HEK293 (cell line): ENCODE measurements around the gene WASL.

Experiments used
- CTCF ChIA-PET: fragments of 350-600 bp; formaldehyde crosslinking; extraction: SDS; loops from one replicate; lab custom pipeline; 2021; ENCODE audit warnings: antibody characterized with exemption; lab: Yijun Ruan, JAX
- POLR2A ChIA-PET: fragments of 300-600 bp; formaldehyde crosslinking; extraction: SDS; loops from one replicate; lab custom pipeline; 2020; ENCODE audit warnings: antibody characterized with exemption, inconsistent platforms; lab: Yijun Ruan, JAX
- H3K27ac ChIP-seq: fragments of 200-500 bp; sonication (Bioruptor generic); 2 replicates; pipeline ENCODE4 v1.5.1; 2014; ENCODE audit warnings: low read depth, low read length, control low read depth, inconsistent platforms; ENCODE audit errors: extremely low read depth
- H3K36me3 ChIP-seq, 2 experiments: fragments of 200-500 bp in 1 of 2; sonication (Bioruptor generic) in 1 of 2; 1 replicate in 1 of 2; 2 replicates in 1 of 2; pipeline ENCODE4 v1.5.1; 2014 to 2017; ENCODE audit warnings: inconsistent platforms in 2 of 2, low read length in 2 of 2; ENCODE audit not compliant: control insufficient read depth in 2 of 2, insufficient read depth in 1 of 2
- H3K4me1 ChIP-seq: fragments of 200-500 bp; sonication (Bioruptor generic); 2 replicates; pipeline ENCODE4 v1.5.1; 2014; ENCODE audit warnings: mild to moderate bottlenecking, low read length, inconsistent platforms; ENCODE audit not compliant: control insufficient read depth, insufficient read depth
- H3K4me3 ChIP-seq: 2 replicates; pipeline ENCODE4 v1.5.1; 2011; ENCODE audit warnings: low read depth, mild to moderate bottlenecking, control low read depth, low read length, moderate library complexity
- H3K9me3 ChIP-seq: fragments of 200-500 bp; sonication (Bioruptor generic); 2 replicates; pipeline ENCODE4 v1.5.1; 2014; ENCODE audit warnings: low read depth, low read length, inconsistent platforms; ENCODE audit not compliant: control insufficient read depth, insufficient read depth
- BCL11A ChIP-seq: fragments of 450-650 bp; formaldehyde crosslinking; IDR thresholded peaks from 2 replicates; pipeline ENCODE4 v1.5.1; 2016; ENCODE audit warnings: low read depth, missing biosample characterization, missing genetic modification characterization
- GFI1B ChIP-seq: fragments of 450-650 bp; formaldehyde crosslinking; IDR thresholded peaks from 2 replicates; pipeline ENCODE4 v1.5.1; 2016; ENCODE audit warnings: missing biosample characterization, missing genetic modification characterization
- KLF9 ChIP-seq: fragments of 450-650 bp; formaldehyde crosslinking; IDR thresholded peaks from 2 replicates; pipeline ENCODE4 v1.5.1; 2016; ENCODE audit warnings: missing biosample characterization, missing genetic modification characterization, low read depth
- MYNN ChIP-seq: fragments of 450-650 bp; formaldehyde crosslinking; IDR thresholded peaks from 2 replicates; pipeline ENCODE4 v1.5.1; 2016; ENCODE audit warnings: missing biosample characterization, missing genetic modification characterization, borderline replicate concordance
- MZF1 ChIP-seq: fragments of 450-650 bp; formaldehyde crosslinking; IDR thresholded peaks from 2 replicates; pipeline ENCODE4 v1.5.1; 2017; ENCODE audit warnings: missing biosample characterization, missing genetic modification characterization, borderline replicate concordance
- OVOL3 ChIP-seq: fragments of 450-650 bp; formaldehyde crosslinking; IDR thresholded peaks from 2 replicates; pipeline ENCODE4 v1.5.1; 2016; ENCODE audit warnings: missing biosample characterization, missing genetic modification characterization
- PBX3 ChIP-seq: sonication (generic); formaldehyde crosslinking; IDR thresholded peaks from 2 replicates; pipeline ENCODE4 v1.8.1; 2022; ENCODE audit warnings: mild to moderate bottlenecking, moderate library complexity, missing genetic modification reagents
- SALL2 ChIP-seq: fragments of 450-650 bp; formaldehyde crosslinking; IDR thresholded peaks from 2 replicates; pipeline ENCODE4 v1.5.0; 2017; ENCODE audit warnings: missing biosample characterization, mild to moderate bottlenecking, missing genetic modification characterization, borderline replicate concordance
- YY2 ChIP-seq: fragments of 450-650 bp; formaldehyde crosslinking; IDR thresholded peaks from 2 replicates; pipeline ENCODE4 v1.5.1; 2016; ENCODE audit warnings: missing biosample characterization, missing genetic modification characterization
- ZBTB7A ChIP-seq: fragments of 450-650 bp; formaldehyde crosslinking; IDR thresholded peaks from 2 replicates; pipeline ENCODE4 v1.5.1; 2016; ENCODE audit warnings: low read depth, missing biosample characterization, missing genetic modification characterization
- ZFP41 ChIP-seq: fragments of 450-650 bp; formaldehyde crosslinking; IDR thresholded peaks from 2 replicates; pipeline ENCODE4 v1.5.1; 2016; ENCODE audit warnings: missing biosample characterization, missing genetic modification characterization, borderline replicate concordance
- ZNF114 ChIP-seq: fragments of 450-650 bp; formaldehyde crosslinking; IDR thresholded peaks from 2 replicates; pipeline ENCODE4 v1.5.0; 2017; ENCODE audit warnings: missing biosample characterization, missing genetic modification characterization
- ZNF311 ChIP-seq: fragments of 450-650 bp; formaldehyde crosslinking; IDR thresholded peaks from 2 replicates; pipeline ENCODE4 v1.5.1; 2017; ENCODE audit warnings: missing biosample characterization, missing genetic modification characterization, borderline replicate concordance
- ZNF324 ChIP-seq: fragments of 450-650 bp; formaldehyde crosslinking; IDR thresholded peaks from 2 replicates; pipeline ENCODE4 v1.5.1; 2016; ENCODE audit warnings: missing biosample characterization, missing genetic modification characterization
- ZNF354C ChIP-seq: fragments of 450-650 bp; formaldehyde crosslinking; IDR thresholded peaks from 2 replicates; pipeline ENCODE4 v1.5.1; 2016; ENCODE audit warnings: missing biosample characterization, missing genetic modification characterization, low read depth, borderline replicate concordance
- ZNF473 ChIP-seq: fragments of 450-650 bp; formaldehyde crosslinking; IDR thresholded peaks from 2 replicates; pipeline ENCODE4 v1.5.1; 2017; ENCODE audit warnings: missing biosample characterization, missing genetic modification characterization
- ZNF488 ChIP-seq: fragments of 450-650 bp; formaldehyde crosslinking; IDR thresholded peaks from 2 replicates; pipeline ENCODE4 v1.5.1; 2016; ENCODE audit warnings: missing biosample characterization, missing genetic modification characterization
- ZNF521 ChIP-seq: fragments of 450-650 bp; formaldehyde crosslinking; IDR thresholded peaks from 2 replicates; pipeline ENCODE4 v1.5.1; 2017; ENCODE audit warnings: missing biosample characterization, mild to moderate bottlenecking, missing genetic modification characterization
- ZNF600 ChIP-seq: fragments of 450-650 bp; formaldehyde crosslinking; IDR thresholded peaks from 2 replicates; pipeline ENCODE4 v1.5.1; 2016; ENCODE audit warnings: missing biosample characterization, missing genetic modification characterization
- ZNF626 ChIP-seq: fragments of 450-650 bp; sonication (Bioruptor Pico); formaldehyde crosslinking; IDR thresholded peaks from 2 replicates; pipeline ENCODE4 v1.5.1; 2018; ENCODE audit warnings: missing biosample characterization, missing genetic modification characterization, inconsistent platforms
- ZNF664 ChIP-seq: fragments of 450-650 bp; formaldehyde crosslinking; IDR thresholded peaks from 2 replicates; pipeline ENCODE4 v1.5.1; 2016; ENCODE audit warnings: missing biosample characterization, missing genetic modification characterization
- ZNF830 ChIP-seq: fragments of 450-650 bp; IDR thresholded peaks from 2 replicates; pipeline ENCODE4 v1.5.0; 2018; ENCODE audit warnings: missing biosample characterization, missing genetic modification characterization, low read depth, mild to moderate bottlenecking, moderate library complexity
- ZSCAN16 ChIP-seq: fragments of 450-650 bp; formaldehyde crosslinking; IDR thresholded peaks from 2 replicates; pipeline ENCODE4 v1.5.1; 2016; ENCODE audit warnings: missing biosample characterization, missing genetic modification characterization
- ZSCAN23 ChIP-seq: fragments of 450-650 bp; formaldehyde crosslinking; IDR thresholded peaks from 2 replicates; pipeline ENCODE4 v1.5.1; 2016; ENCODE audit warnings: missing biosample characterization, missing genetic modification characterization
- ZSCAN5A ChIP-seq: fragments of 450-650 bp; formaldehyde crosslinking; IDR thresholded peaks from 2 replicates; pipeline ENCODE4 v1.5.1; 2016; ENCODE audit warnings: missing biosample characterization, missing genetic modification characterization
- TF ChIP-seq, protein P1 (sequence below): fragments of 450-650 bp; formaldehyde crosslinking; IDR thresholded peaks from 2 replicates; pipeline ENCODE4 v1.5.1; 2016; ENCODE audit warnings: missing biosample characterization, missing genetic modification characterization
- TF ChIP-seq, protein P2 (sequence below): fragments of 450-650 bp; formaldehyde crosslinking; IDR thresholded peaks from 2 replicates; pipeline ENCODE4 v1.5.1; 2016; ENCODE audit warnings: missing biosample characterization, missing genetic modification characterization
- TF ChIP-seq, protein P3 (sequence below): fragments of 450-650 bp; formaldehyde crosslinking; IDR thresholded peaks from 2 replicates; pipeline ENCODE4 v1.5.1; 2017; ENCODE audit warnings: missing biosample characterization, missing genetic modification characterization

The WASL gene

GRCh38 chr7:123647106-123647730 is 101.6 kb downstream of the WASL start:
- Histone ChIP-seq H3K4me1 (peaks cover 9% of the 10 kb centered on the region), H3K4me3 (no peak overlapping the region), H3K27ac (no peak overlapping the region), H3K9me3 (no peaks in the 10 kb centered on the region), H3K36me3 (no peaks in the 10 kb centered on the region)
- CTCF ChIA-PET = interaction anchor here (2.0 kb wide), 1 partner anchor 66 kb away, joined by 4 read pairs; no protein-coding TSS in a partner anchor
- POLR2A ChIA-PET = interaction anchor here (0.7 kb wide), 2 partner anchors 8 to 217 kb away, joined by 4 to 5 read pairs; partner anchors contain the start of gene LMOD2
- no peak for TF ChIP-seq MZF1 (tag by site-specific recombination)
- TF ChIP-seq SALL2 (tag by site-specific recombination) = no peak
- TF ChIP-seq ZNF600 (tag by site-specific recombination) = no peak
- TF ChIP-seq, protein P1, sequence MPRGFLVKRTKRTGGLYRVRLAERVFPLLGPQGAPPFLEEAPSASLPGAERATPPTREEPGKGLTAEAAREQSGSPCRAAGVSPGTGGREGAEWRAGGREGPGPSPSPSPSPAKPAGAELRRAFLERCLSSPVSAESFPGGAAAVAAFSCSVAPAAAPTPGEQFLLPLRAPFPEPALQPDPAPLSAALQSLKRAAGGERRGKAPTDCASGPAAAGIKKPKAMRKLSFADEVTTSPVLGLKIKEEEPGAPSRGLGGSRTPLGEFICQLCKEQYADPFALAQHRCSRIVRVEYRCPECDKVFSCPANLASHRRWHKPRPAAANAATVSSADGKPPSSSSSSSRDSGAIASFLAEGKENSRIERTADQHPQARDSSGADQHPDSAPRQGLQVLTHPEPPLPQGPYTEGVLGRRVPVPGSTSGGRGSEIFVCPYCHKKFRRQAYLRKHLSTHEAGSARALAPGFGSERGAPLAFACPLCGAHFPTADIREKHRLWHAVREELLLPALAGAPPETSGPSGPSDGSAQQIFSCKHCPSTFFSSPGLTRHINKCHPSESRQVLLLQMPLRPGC (tag by site-specific recombination) = no peak
- no peak for TF ChIP-seq ZNF626
- TF ChIP-seq ZNF114 (tag by site-specific recombination) = no peak
- no peak for TF ChIP-seq MYNN (tag by site-specific recombination)
- no peak for TF ChIP-seq ZNF311
- TF ChIP-seq ZNF473 (tag by site-specific recombination) = no peak
- TF ChIP-seq ZNF488 (tag by site-specific recombination) = no peak
- no peak for TF ChIP-seq ZSCAN23
- TF ChIP-seq ZSCAN5A = no peak
- no peak for TF ChIP-seq ZBTB7A (tag by site-specific recombination)
- TF ChIP-seq, protein P2, sequence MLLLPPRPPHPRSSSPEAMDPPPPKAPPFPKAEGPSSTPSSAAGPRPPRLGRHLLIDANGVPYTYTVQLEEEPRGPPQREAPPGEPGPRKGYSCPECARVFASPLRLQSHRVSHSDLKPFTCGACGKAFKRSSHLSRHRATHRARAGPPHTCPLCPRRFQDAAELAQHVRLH (tag by site-specific recombination) = no peak
- no peak for TF ChIP-seq BCL11A

GRCh38 chr7:123645516-123645915 is 103.3 kb downstream of the WASL start:
- peaks cover 9% of the 10 kb centered on the region for H3K4me1 ChIP-seq
- no peaks in the 10 kb centered on the region for H3K36me3 ChIP-seq
- TF ChIP-seq ZNF354C (tag by site-specific recombination) (no peak), PBX3 (CRISPR knock-in tag) (no peak), ZNF324 (tag by site-specific recombination) (no peak), YY2 (no peak), ZBTB7A (tag by site-specific recombination) (no peak), OVOL3 (tag by site-specific recombination) (no peak), ZNF830 (tag by site-specific recombination) (no peak), ZNF521 (tag by site-specific recombination) (no peak), KLF9 (tag by site-specific recombination) (no peak), ZNF664 (no peak), ZFP41 (no peak), GFI1B (tag by site-specific recombination) (no peak), ZSCAN16 (tag by site-specific recombination) (no peak)
- TF ChIP-seq, protein P3, sequence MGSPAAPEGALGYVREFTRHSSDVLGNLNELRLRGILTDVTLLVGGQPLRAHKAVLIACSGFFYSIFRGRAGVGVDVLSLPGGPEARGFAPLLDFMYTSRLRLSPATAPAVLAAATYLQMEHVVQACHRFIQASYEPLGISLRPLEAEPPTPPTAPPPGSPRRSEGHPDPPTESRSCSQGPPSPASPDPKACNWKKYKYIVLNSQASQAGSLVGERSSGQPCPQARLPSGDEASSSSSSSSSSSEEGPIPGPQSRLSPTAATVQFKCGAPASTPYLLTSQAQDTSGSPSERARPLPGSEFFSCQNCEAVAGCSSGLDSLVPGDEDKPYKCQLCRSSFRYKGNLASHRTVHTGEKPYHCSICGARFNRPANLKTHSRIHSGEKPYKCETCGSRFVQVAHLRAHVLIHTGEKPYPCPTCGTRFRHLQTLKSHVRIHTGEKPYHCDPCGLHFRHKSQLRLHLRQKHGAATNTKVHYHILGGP (tag by site-specific recombination) = no peak
- ChIA-PET CTCF (interaction anchor here (0.5 to 2.0 kb wide), 6 partner anchors 8 to 226 kb away, joined by 3 to 4 read pairs (median 4); no protein-coding TSS in a partner anchor), POLR2A (interaction anchor here (1.3 kb wide), 1 partner anchor 16 kb away, joined by 4 read pairs; no protein-coding TSS in a partner anchor)
- H3K4me3 ChIP-seq = no peak overlapping the region
- no peak overlapping the region for H3K27ac ChIP-seq
- H3K9me3 ChIP-seq = no peaks in the 10 kb centered on the region
